Activated naive CD8-positive, alpha-beta T cell (primary cell): ENCODE measurements around the gene IRF2.

Experiments used
- H3K27ac Mint-ChIP-seq: one replicate; pipeline ENCODE4 v1.8.0; 2021; ENCODE audit warnings: mixed read lengths
- H3K27me3 Mint-ChIP-seq: one replicate; pipeline ENCODE4 v1.8.0; 2021; ENCODE audit warnings: mixed read lengths
- H3K36me3 Mint-ChIP-seq: one replicate; pipeline ENCODE4 v1.8.0; 2021; ENCODE audit warnings: mixed read lengths
- H3K4me1 Mint-ChIP-seq: one replicate; pipeline ENCODE4 v1.8.0; 2021; ENCODE audit warnings: low read depth, mixed read lengths
- H3K4me3 Mint-ChIP-seq: one replicate; pipeline ENCODE4 v1.8.0; 2021; ENCODE audit warnings: mild to moderate bottlenecking, mixed read lengths
- H3K9me3 Mint-ChIP-seq: one replicate; pipeline ENCODE4 v1.8.0; 2021; ENCODE audit warnings: low read depth, mixed read lengths

Gene IRF2

DNA sequence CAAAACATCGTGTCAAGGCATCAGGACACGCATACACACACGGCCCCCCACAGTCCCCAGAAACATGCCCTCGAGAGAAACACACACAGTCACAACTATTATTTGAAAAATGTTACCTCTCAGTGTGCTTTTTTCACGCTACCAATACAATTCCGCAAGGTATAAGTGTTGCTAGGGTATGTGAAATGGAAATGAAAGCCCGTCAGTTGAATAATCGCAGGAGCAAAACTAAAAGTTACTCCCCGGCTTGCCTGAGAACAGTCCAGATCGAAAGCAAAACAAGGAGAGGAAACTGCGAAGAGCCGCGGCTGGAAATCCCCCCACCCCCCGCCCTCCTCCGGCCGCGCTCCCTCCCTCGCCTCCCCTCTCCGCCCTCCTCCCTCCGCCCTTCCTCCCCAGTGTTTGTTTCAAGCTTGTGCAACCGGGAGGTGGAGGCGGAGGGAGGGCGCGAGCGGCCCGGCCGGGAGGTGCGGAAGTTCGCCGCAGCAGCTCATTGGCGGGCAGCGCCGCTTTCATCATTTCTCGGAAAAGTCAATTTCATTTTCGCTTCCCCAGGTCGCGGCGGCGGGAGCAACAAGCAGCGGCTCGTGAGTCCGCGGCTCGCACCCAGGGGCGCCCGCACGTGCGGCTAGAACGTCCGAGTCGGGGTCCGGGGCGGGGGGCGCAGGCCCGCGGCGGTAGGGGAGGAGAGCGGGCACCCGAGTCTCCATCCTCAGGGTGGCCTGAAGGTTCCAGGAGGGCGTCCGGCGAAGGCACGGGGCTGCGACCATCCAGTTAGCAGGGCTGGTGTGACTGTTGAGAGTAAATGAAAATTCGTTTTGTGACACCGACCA, at the start of gene IRF2:
Gene IRF2 (minus strand): TSS at position 288 of the 833 bp plus-strand sequence. CDS start 45,486 bp downstream, outside the sequence.
- Mint-ChIP-seq H3K27ac (peak within 1 kb of the TSS; percentile 99), H3K4me3 (peak within 1 kb of the TSS; percentile 100), H3K36me3 (peaks cover 12% of the 10 kb centered on the region), H3K9me3 (no peaks in the 10 kb centered on the region), H3K27me3 (no peaks in the 10 kb centered on the region), H3K4me1 (peaks cover 63% of the 10 kb centered on the region)

- Mint-ChIP-seq H3K4me3 (no peak overlapping the region), H3K4me1 (peaks cover 22% of the 10 kb centered on the region), H3K9me3 (peaks cover 7% of the 10 kb centered on the region), H3K36me3 (peaks cover 5% of the 10 kb centered on the region), H3K27ac (no peak overlapping the region), H3K27me3 (no peaks in the 10 kb centered on the region)
Measured at GRCh38 chr4:184515606-184516005, 41.3 kb upstream of the IRF2 start.

DNA sequence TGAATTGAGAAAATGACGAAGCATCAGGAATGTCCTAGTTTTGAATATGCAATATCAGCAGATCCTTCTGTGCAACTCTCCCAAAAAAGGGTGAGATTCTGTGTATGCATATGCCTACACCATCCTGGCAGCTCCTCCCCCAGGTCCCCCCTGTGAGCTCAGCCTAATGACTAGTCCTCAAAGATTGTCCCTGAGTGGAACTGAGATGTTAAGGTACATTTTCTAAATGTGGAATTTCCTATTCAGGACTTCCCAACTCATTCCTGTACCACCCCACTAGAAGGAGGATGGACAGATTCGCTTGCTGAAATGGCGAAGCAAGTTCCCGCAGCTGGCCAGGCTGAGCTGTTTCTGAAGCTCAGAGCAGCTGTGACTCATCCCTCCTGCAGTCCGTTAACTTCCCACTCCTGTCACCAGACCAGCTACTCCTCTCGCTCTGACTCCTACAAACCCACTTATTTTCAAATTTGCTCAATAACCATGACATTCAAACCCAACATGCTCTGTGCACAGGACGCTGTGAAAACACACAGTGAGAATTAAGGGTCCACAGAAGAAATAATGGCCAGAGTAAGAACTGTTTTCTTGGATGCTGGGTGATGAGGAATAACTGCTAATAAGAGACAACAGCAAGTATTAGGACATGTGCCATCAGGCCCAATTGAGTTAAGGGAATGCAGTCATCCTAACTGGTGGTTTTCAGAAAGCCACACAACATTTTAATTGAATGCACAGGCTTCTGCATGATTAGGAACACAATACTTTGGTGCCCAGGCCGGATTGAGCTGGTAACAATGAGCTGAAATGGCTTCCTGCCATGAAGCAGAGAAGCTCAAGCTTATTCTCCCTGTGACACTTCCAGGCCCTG, 40.0 kb upstream of the IRF2 start:
- Mint-ChIP-seq H3K4me1 (peaks cover 22% of the 10 kb centered on the region), H3K36me3 (peaks cover 5% of the 10 kb centered on the region), H3K9me3 (peaks cover 14% of the 10 kb centered on the region), H3K27ac (peak overlapping the region; percentile 85), H3K4me3 (peak overlapping the region; percentile 51), H3K27me3 (no peaks in the 10 kb centered on the region)

- Mint-ChIP-seq H3K9me3 (peaks cover 12% of the 10 kb centered on the region), H3K4me1 (peaks cover 22% of the 10 kb centered on the region), H3K27me3 (no peaks in the 10 kb centered on the region), H3K36me3 (peaks cover 3% of the 10 kb centered on the region), H3K4me3 (peak overlapping the region; percentile 44), H3K27ac (peak overlapping the region; percentile 85)
Measured at GRCh38 chr4:184513802-184514120, 39.4 kb upstream of the IRF2 start.

DNA sequence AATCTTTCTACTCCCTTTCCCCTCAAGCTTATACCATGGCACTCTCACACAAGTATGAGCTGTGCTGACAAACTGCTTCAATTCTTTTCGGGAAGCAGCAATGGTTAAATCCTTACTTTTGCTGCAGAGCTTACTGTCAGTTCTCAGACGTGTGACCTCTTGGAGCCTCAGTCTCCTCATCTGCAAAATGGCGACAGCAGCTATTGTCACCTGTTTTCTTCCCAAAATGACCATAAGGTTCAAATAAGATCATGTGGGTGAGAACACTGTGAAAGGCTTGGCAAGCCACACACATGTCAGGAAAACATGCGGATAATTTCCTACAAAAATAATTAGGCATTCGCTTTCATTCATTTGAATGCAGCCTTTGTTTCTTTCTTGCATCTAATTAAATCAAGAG, 36.8 kb upstream of the IRF2 start:
- Mint-ChIP-seq H3K4me3 (no peak overlapping the region), H3K4me1 (peaks cover 29% of the 10 kb centered on the region), H3K9me3 (peaks cover 7% of the 10 kb centered on the region), H3K27me3 (no peaks in the 10 kb centered on the region), H3K27ac (no peak overlapping the region), H3K36me3 (no peaks in the 10 kb centered on the region)

- Mint-ChIP-seq H3K9me3 (peaks cover 7% of the 10 kb centered on the region), H3K4me3 (no peak overlapping the region), H3K4me1 (peaks cover 26% of the 10 kb centered on the region), H3K27me3 (no peaks in the 10 kb centered on the region), H3K27ac (no peak overlapping the region), H3K36me3 (no peaks in the 10 kb centered on the region)
Measured at GRCh38 chr4:184510401-184510800, 36.1 kb upstream of the IRF2 start.

DNA sequence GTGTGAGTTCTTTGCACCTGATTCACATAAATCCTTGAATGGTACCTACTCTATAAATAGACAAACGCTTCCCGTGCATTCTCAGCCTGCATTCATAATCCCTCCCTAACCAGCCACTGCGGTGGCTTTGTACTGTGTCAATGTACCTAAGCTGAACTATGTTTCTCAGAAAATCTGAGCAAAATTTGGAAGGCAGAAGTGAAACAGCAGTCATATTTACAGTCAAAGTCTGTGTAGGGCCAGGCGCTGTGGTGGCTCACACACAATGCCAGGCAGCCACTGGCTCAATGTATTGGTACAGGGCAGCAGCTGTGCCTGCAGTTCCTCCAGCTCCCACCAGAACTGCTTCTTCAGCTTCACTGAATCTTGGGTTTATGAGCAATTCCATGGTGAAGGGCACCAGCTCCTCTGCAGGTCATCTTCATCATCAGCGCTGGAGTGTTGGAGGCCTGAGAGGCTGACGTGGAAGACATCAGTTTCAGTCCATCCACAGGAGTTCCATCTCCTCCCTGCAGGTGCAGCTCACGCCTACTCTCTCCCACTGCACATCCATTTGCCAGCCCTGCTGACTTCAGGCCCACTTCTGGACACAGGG, 32.3 kb upstream of the IRF2 start:
- Mint-ChIP-seq H3K4me1 (peaks cover 22% of the 10 kb centered on the region), H3K4me3 (peak overlapping the region; percentile 39), H3K27ac (peak overlapping the region; percentile 50), H3K36me3 (no peaks in the 10 kb centered on the region), H3K9me3 (peaks cover 7% of the 10 kb centered on the region), H3K27me3 (no peaks in the 10 kb centered on the region)

GRCh38 chr4:184504385-184504784, 30.0 kb upstream of the IRF2 start:
- no peaks in the 10 kb centered on the region for H3K27me3 Mint-ChIP-seq
- H3K27ac Mint-ChIP-seq = peak overlapping the region; percentile 83
- no peaks in the 10 kb centered on the region for H3K9me3 Mint-ChIP-seq
- H3K4me3 Mint-ChIP-seq = peak overlapping the region; percentile 68
- H3K4me1 Mint-ChIP-seq = peaks cover 22% of the 10 kb centered on the region
- H3K36me3 Mint-ChIP-seq = no peaks in the 10 kb centered on the region

DNA sequence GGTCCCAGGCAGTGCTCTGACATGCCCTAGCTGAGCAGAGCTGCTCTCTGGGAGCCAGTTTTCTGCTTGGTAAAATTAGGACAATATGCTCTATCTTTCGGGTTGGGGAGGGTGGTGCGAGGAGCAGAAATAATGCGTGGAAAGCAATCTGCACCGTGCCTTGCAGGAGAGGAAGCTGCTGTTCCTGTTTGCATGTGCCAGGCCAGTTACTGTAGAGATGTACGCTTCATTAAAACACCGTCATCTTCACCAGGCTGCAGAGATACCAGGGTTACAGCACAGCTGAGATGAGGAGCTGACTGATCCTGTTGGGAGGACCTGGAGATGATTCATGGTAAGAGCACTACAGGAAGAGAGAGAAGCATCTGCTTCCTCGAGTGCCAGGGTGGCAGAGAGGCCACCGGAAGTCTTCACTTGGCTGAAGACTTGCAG, 29.5 kb upstream of the IRF2 start:
- no peaks in the 10 kb centered on the region for H3K36me3 Mint-ChIP-seq
- peak overlapping the region; percentile 68 for H3K4me3 Mint-ChIP-seq
- peaks cover 22% of the 10 kb centered on the region for H3K4me1 Mint-ChIP-seq
- H3K27me3 Mint-ChIP-seq = no peaks in the 10 kb centered on the region
- H3K9me3 Mint-ChIP-seq = no peaks in the 10 kb centered on the region
- peak overlapping the region; percentile 83 for H3K27ac Mint-ChIP-seq

DNA sequence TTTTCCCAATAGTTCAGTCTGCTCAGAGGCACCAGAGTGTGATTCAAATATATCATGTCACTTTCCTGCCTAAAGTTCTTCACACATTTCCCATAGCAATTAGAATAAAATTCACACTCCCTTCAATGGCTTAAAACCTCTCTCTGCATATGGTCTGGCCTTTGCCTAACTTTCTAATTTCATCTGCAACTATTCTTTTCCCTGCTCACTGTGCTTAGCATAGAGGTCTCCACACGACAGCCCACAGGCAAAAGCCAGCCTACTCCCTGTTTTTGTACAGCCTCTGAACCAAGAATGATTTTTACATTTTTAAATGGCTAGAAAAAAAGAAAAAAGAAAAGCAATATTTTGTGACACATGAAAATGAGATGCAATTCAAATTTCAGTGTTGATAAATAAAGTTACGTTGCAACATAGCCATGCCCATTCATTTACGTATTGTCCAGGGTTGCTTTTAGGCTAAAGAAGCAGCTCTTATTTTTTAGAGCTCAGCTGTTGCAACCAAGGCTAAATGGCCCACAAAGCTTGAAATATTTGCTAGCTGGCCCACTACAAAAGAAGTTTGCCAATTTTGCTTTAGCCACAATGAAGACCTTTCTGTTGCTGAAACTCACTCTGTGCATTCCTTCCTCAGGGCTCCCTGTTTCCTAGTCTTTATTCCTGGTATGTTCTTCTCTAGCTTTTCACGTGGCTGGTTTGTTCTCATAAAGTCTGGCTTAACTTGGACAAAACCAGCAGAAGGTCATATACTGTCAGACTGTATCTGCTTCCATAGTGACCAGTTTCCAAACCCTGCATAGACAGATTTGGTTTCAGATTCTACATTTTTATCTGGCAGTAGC, 26.6 kb upstream of the IRF2 start:
- H3K36me3 Mint-ChIP-seq = no peaks in the 10 kb centered on the region
- no peaks in the 10 kb centered on the region for H3K9me3 Mint-ChIP-seq
- H3K4me1 Mint-ChIP-seq = peaks cover 15% of the 10 kb centered on the region
- H3K27me3 Mint-ChIP-seq = no peaks in the 10 kb centered on the region
- H3K4me3 Mint-ChIP-seq = no peak overlapping the region
- no peak overlapping the region for H3K27ac Mint-ChIP-seq

DNA sequence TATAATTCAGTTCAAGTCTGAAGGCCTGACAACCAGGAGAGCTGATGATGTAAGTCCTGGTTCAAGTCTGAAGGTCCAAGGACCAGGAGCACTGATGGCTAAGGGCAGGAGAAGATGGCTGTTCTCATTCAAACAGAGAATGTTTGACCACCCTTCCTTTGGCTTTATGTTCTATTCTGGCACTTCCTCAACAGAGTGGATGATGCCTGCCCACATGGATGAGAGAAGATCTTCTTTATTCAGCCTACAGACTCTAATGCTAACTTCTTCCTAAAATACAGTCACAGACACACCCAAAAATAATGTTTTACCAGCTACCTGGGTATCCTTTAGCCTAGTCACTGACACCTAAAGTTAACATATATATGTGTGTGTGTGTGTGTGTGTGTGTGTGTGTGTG, 25.6 kb upstream of the IRF2 start:
- no peaks in the 10 kb centered on the region for H3K36me3 Mint-ChIP-seq
- H3K4me3 Mint-ChIP-seq = no peak overlapping the region
- H3K4me1 Mint-ChIP-seq = peaks cover 14% of the 10 kb centered on the region
- H3K9me3 Mint-ChIP-seq = no peaks in the 10 kb centered on the region
- H3K27ac Mint-ChIP-seq = no peak overlapping the region
- H3K27me3 Mint-ChIP-seq = no peaks in the 10 kb centered on the region

- no peaks in the 10 kb centered on the region for H3K27me3 Mint-ChIP-seq
- peaks cover 3% of the 10 kb centered on the region for H3K4me1 Mint-ChIP-seq
- H3K36me3 Mint-ChIP-seq = peaks cover 3% of the 10 kb centered on the region
- H3K27ac Mint-ChIP-seq = no peak overlapping the region
- H3K4me3 Mint-ChIP-seq = no peak overlapping the region
- H3K9me3 Mint-ChIP-seq = no peaks in the 10 kb centered on the region
Measured at GRCh38 chr4:184498598-184498997, 24.2 kb upstream of the IRF2 start.

DNA sequence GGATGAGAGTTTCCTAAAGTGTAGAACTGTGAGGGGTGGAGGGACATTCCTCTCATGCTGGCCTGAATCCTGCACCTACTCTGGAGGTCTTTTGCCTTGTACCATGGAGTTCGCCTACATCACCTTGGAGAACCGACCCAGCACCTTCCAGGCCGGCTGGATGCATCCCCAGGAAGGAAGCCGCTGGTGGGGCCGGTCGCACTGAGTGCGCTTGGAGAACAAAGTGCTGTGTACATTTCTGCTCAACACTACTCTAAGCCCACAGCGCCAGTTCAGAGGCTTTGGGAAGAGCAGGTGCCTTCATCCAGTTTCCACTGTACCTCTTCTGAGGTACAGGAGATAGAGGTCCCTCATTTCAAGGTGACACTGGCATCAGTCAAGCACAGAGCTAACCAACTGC, 15.4 kb upstream of the IRF2 start:
- H3K27me3 Mint-ChIP-seq = no peaks in the 10 kb centered on the region
- no peak overlapping the region for H3K27ac Mint-ChIP-seq
- H3K4me1 Mint-ChIP-seq = peaks cover 10% of the 10 kb centered on the region
- no peak overlapping the region for H3K4me3 Mint-ChIP-seq
- peaks cover 12% of the 10 kb centered on the region for H3K36me3 Mint-ChIP-seq
- no peaks in the 10 kb centered on the region for H3K9me3 Mint-ChIP-seq

- H3K27ac Mint-ChIP-seq = no peak overlapping the region
- no peak overlapping the region for H3K4me3 Mint-ChIP-seq
- H3K27me3 Mint-ChIP-seq = no peaks in the 10 kb centered on the region
- no peaks in the 10 kb centered on the region for H3K9me3 Mint-ChIP-seq
- H3K4me1 Mint-ChIP-seq = peaks cover 16% of the 10 kb centered on the region
- peaks cover 9% of the 10 kb centered on the region for H3K36me3 Mint-ChIP-seq
Measured at GRCh38 chr4:184487503-184487902, 13.2 kb upstream of the IRF2 start.
